ENCODE results near the gene CCDC12. TPM values are rescaled to one million over a fixed set of nuclear protein-coding genes. Genes with fewer than 3 reads are reported as not detected.

Gene CCDC12
- total and polyA plus RNA-seq, 2 donors (not counting 1 experiment from before 2014, with no cell fraction given), result 84.0 to 97.3 TPM

GRCh38 chr3:46997453-46998091 is 21.0 kb upstream of the CCDC12 start:
- Mint-ChIP-seq H3K4me1 (peaks cover 10% of the 10 kb centered on the region), H3K27ac (peak overlapping the region; percentile 53), H3K27me3 (no peaks in the 10 kb centered on the region), H3K9me3 (ENCODE audit: insufficient read depth) (no peaks in the 10 kb centered on the region), H3K4me3 (no peak overlapping the region)
- no peak for DNase-seq
- Histone ChIP-seq H3K9ac (ENCODE audit: low read length) (no peak overlapping the region), H4K20me1 (ENCODE audit: control insufficient read depth, insufficient read depth, low read length, poor library complexity, severe bottlenecking) (no peaks in the 10 kb centered on the region), H3K79me2 (ENCODE audit: control insufficient read depth, insufficient read depth, low read length) (peaks cover 24% of the 10 kb centered on the region), H3K27ac (ENCODE audit: low read length in 2 of 2) (no peak overlapping the region), H3K36me3 (replicated peaks in 1 of 2; ENCODE audit: control extremely low read depth in 1 of 2, control insufficient read depth in 1 of 2, extremely low read depth in 1 of 2, insufficient read depth in 2 of 2, low read length in 1 of 2) (peaks cover 0 to 52% of the 10 kb centered on the region in 2 experiments), H3K9me3 (ENCODE audit: control extremely low read depth in 1 of 3, control insufficient read depth in 2 of 3, insufficient read depth in 1 of 3, low read length in 2 of 3) (no peaks in the 10 kb centered on the region), H3K27me3 (replicated peaks in 1 of 4; ENCODE audit: control extremely low read depth in 1 of 4, control insufficient read depth in 3 of 4, insufficient read depth in 4 of 4, low read length in 3 of 4) (no peaks in the 10 kb centered on the region), H2AFZ (ENCODE audit: insufficient read depth, low read depth, low read length, poor library complexity, severe bottlenecking) (no peak overlapping the region), H3K4me2 (replicated peaks; ENCODE audit: low read depth, low read length, poor library complexity, severe bottlenecking) (no peak overlapping the region), H3K4me3 (ENCODE audit: control extremely low read depth in 1 of 5, extremely low read depth in 1 of 5, insufficient read depth in 1 of 5, low read depth in 2 of 5, low read length in 4 of 5) (no peak overlapping the region), H3K4me1 (ENCODE audit: control insufficient read depth in 2 of 2, insufficient read depth in 2 of 2, low read length in 2 of 2) (peaks cover 3 to 16% of the 10 kb centered on the region in 2 donors)
- ChIA-PET CTCF (interaction anchor here (0.9 to 12.1 kb wide), 18 partner anchors 13 to 290 kb away, joined by 3 to 146 read pairs (median 4); partner anchors contain the start of genes CCDC12 and NBEAL2), POLR2A (interaction anchor here (1.8 kb wide), 1 partner anchor 12 kb away, joined by 4 read pairs; no protein-coding TSS in a partner anchor)
- intact Hi-C loops (cut with micrococcal nuclease), result loop anchor here (1.0 kb wide), 3 partner anchors 20 to 131 kb away; no protein-coding TSS in a partner anchor
- no peak for TF ChIP-seq CTCF (IDR thresholded peaks at IDR 0.05)
- no peak for TF ChIP-seq EZH2 (IDR thresholded peaks at IDR 0.05; ENCODE audit: borderline replicate concordance, insufficient read depth, low read depth, low read length, poor library complexity, severe bottlenecking)
- WGBS (ENCODE audit: insufficient coverage), result 82% methylated on average over 13 of the region's 13 CpGs
- no peak for ATAC-seq (ENCODE audit: low read depth)

Data from B cell (primary cell).